Heart left ventricle (tissue), 13 donors: ENCODE data around the gene GAGE2A.
"Not testable (repeated sequence)": the region's sequence is repeated elsewhere in the genome, so short reads cannot be mapped to it uniquely, and the experiment has no call there.

Experiments used
- POLR2A ChIP-seq, 2 donors: fragments of 450-650 bp; IDR thresholded peaks; one replicate each; pipeline ENCODE4 v1.6.1; 2017; ENCODE audit warnings: antibody characterized with exemption in 2 of 2, mild to moderate bottlenecking in 2 of 2, moderate library complexity in 2 of 2
- TF ChIP-seq, protein P1 (sequence below), 12 donors: fragments of 200-600 bp; sonication (generic) in 4 of 12; IDR thresholded peaks; one replicate each; pipeline versions ENCODE4 v1.5.0 to v1.8.0; 2018 to 2022; ENCODE audit warnings: antibody characterized with exemption in 12 of 12, mild to moderate bottlenecking in 5 of 12
- donor health status: ischemic (EF 13 %, LVEDD 7.1; RV severe dilation, severe dysfunction).
- donor health status: DM: no; HTN: yes; CAD: no.
- donor health status: DM: no; HTN: no; CAD: no.
- donor health status: ischemic (EF 25% LVEDD 6.9; RV normal size, moderate dysfunction).
- donor health status: ischemic (EF 25% LVEDD 5.7; RV mildly dilated, moderate dysfunction).
- donor health status: ischemic (EF 35%, LVEDD 5.7; RV mildly dilated, moderate dysfunction).
- donor health status: nonischemic (EF 11% LVEDD 7.7; RV severe dilation, severe dysfunction).
- donor health status: DM: yes; HTN: yes; CAD: no.
- donor health status: PGD.
- donor health status: ischemic (EF 29% LVEDD 5.4; RV normal size, mild dysfunction).
- donor health status: nonischemic (EF 23%, LVEDD 6.1; RV moderate dilation, normal function).

DNA sequence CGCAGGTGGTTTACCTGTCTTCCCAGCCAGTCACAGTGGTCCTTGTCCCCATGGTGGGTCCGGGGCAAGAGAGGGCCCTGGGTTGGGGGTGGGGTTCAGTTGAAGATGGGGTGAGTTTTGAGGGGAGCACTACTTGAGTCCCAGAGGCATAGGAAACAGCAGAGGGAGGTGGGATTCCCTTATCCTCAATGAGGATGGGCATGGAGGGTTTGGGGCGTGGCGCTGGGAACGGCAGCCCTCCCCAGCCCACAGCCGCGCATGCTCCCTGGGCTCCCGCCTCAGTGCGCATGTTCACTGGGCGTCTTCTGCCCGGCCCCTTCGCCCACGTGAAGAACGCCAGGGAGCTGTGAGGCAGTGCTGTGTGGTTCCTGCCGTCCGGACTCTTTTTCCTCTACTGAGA lies at the start of gene GAGE2A:
- not testable (repeated sequence) for TF ChIP-seq POLR2A (IDR thresholded peaks at IDR 0.05)
- TF ChIP-seq, protein P1, sequence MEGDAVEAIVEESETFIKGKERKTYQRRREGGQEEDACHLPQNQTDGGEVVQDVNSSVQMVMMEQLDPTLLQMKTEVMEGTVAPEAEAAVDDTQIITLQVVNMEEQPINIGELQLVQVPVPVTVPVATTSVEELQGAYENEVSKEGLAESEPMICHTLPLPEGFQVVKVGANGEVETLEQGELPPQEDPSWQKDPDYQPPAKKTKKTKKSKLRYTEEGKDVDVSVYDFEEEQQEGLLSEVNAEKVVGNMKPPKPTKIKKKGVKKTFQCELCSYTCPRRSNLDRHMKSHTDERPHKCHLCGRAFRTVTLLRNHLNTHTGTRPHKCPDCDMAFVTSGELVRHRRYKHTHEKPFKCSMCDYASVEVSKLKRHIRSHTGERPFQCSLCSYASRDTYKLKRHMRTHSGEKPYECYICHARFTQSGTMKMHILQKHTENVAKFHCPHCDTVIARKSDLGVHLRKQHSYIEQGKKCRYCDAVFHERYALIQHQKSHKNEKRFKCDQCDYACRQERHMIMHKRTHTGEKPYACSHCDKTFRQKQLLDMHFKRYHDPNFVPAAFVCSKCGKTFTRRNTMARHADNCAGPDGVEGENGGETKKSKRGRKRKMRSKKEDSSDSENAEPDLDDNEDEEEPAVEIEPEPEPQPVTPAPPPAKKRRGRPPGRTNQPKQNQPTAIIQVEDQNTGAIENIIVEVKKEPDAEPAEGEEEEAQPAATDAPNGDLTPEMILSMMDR (IDR thresholded peaks at IDR 0.05) = not testable (repeated sequence)
